GM11168 (cell line): ENCODE results near the gene NEXMIF.
"Not testable (repeated sequence)": the region's sequence is repeated elsewhere in the genome, so short reads cannot be mapped to it uniquely, and the experiment has no call there.

ENCODE experiments used
- in situ Hi-C: fragments of 300-500 bp; cut with MboI; formaldehyde crosslinking; loops from one replicate; pipeline ENCODE4 v1.12.0; 2022; ENCODE audit warnings: low sequenced_read_pairs; ENCODE audit not compliant: unreplicated experiment

Gene NEXMIF

DNA sequence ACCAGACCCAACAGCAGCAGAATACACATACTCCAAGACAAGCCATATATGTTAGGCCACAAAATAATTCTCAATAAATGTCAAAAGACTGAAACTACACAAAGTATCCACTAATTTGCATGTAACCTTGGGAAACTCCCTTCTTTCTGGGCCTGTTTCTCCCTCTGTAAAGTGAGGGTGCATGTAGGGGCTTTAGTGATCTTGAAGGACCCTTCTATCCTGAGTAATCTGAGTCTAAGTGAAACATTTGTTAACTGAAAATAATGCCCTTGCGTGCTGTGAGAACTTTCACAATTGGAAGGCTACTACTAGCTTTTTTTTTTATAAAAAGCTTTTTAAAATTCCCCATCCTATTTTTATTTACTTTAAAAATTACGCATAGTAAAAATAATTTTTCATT, 125.2 kb downstream of the NEXMIF start:
- in situ Hi-C loops: no loop called here

DNA sequence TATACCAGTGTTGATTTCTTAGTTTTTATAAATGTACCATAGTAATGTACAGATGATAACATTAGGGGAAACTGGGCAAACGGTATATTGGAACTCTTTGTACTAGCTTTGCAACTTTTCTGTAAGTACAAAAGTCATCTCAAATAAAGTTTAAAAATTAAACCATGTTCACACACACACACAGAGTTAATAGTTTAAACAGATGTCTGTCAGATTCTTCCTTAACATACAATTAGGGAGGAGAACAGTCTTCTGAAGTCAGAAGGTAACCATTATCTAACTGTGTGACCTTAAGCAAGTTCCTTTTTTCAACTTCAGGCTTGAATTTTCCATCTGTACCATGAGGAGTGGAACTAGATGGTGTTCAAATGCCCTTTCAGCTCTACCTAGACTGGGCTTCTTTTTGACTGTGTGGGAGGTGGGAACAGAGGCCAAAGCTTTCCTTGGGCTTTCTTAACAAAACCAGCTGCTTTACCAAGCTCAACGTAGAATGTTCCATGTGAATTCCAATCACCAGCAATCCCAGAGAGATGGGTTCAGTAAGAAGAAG, 127.8 kb downstream of the NEXMIF start:
- in situ Hi-C loops: no loop called here

DNA sequence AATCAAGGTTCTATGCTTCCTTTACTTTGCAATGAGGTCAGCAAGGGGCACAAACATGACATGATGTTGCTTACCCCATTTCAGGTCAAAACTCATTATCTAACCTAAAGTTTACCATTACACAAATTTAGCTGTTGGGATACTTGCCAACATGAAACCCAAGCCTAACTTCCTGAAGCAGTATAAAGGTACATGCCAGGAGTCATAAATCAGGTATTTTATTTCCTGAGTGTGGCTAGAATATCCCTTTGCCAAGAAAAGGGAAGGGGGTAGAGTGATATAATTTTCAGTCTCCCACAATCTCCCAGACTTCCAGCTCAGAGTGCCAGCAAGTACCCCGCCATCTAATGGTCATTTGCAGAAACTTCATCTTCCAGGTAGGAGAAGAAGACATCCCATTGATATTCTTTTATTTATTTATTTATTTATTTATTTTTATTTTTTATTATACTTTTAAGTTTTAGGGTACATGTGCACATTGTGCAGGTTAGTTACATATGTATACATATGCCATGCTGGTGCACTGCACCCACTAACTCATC, 136.6 kb downstream of the NEXMIF start:
- in situ Hi-C loops: no loop called here

DNA sequence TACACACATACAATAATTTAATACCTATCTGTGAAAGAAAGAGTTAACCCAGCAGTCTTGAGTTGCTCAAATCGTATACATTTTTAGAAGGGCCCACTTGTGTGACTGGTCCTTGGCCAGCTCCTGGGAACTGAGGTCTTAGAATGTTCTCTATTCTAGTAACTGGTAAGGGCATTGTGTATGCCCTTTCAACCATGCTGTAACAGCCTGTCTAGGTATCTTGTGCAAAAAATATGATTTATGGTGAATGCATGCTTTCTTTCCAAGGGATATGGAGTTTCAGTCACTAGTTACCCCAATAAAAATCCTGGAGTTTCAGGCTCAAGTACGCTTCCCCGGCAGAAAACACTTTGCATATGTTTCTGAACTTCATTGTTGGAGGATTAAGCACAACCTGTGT, 140.6 kb downstream of the NEXMIF start:
- in situ Hi-C loops: no loop called here

DNA sequence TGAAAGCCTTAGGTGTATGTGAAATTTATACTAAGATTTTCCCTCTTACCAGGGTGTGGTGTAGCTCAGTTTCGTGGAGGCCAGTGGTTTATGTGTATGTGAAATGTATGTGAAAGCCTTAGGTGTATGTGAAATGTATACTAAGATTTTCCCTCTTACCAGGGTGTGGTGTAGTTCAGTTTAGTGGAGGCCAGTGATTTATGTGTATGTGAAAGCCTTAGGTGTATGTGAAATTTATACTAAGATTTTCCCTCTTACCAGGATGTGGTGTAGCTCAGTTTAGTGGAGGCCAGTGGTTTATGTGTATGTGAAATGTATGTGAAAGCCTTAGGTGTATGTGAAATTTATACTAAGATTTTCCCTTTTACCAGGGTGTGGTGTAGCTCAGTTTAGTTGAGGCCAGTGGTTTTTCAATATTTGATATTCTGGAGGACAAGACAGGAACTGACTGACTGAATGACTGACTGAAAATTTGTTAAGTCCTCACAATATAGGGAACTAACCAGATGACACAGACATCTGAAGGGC, 143.7 kb downstream of the NEXMIF start:
- in situ Hi-C loops: no loop called here

DNA sequence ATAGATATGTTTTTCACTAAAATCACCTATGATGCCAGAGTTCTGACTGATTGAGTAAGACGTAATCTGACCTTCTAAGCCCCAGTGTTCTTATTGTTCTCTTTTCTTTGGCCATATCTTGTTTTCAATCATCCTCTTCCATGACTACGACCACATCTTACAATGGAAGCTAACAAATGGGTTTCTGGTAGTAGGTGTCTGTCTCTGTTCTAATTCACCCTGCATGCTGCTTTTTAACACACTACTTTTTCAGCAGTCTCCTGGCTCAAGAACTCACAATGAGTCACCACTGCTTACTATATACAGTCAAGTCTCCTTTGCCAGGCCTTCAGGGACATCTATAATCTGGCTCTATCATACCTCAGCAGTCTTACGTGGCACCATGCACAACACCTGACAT, 146.1 kb downstream of the NEXMIF start:
- in situ Hi-C loops: no loop called here

DNA sequence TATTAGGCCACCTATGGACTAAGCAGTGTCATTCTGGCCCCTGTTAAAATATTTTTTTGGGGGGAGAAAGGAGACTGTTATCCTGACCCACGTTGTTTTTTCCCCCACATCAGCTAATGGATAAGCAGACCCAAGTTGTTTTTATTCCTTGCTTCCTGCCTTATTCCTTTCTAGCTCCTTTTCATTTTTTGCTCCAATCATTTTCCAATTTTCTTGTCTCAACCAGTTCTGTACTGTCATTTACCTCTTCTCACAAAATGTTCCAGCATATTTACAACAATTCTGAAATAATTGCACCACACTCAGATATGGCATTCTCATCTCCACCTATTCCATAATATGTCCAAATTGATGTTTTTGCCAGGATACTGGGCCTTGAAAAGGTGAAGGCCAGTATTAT, 150.3 kb downstream of the NEXMIF start:
- in situ Hi-C loops: no loop called here

DNA sequence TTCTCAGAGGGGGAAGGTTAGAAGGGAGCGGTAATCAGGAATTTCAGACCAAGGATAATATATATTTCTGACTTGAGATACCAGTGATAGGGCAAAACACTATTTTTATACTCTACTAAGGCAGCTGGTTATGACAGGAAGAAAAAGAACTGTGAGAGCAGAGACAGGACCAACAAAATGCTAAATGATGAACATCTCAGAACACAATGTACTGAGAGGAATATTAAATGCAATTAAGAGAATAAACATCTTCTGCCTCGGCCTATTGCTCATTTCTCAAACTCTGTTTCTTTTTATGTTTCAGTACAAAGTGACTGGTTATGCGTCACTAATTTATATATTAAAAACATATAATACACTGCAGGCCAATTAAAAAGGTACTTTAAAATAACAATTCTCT, 188.8 kb downstream of the NEXMIF start:
- in situ Hi-C loops: no loop called here

DNA sequence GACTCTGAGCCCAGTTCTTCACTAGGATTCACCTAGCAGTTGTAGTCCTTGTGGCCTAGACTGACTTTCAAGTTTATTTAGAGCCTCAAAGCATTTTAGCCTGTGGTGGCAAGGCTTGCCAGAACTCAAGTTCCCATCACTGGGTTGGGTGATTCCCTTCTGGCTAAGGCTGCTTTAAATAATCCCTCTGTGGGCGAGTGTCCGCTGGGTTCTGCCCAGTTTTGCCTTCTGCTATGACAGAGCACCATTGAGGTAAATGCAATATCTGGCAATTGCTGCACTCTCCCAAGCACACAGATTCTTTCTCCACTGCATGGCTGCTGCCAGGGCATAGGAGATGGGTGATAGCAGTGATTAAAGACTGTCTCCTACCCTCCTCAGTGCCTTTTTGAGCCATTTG, 220.0 kb downstream of the NEXMIF start:
- in situ Hi-C loops: no loop called here

DNA sequence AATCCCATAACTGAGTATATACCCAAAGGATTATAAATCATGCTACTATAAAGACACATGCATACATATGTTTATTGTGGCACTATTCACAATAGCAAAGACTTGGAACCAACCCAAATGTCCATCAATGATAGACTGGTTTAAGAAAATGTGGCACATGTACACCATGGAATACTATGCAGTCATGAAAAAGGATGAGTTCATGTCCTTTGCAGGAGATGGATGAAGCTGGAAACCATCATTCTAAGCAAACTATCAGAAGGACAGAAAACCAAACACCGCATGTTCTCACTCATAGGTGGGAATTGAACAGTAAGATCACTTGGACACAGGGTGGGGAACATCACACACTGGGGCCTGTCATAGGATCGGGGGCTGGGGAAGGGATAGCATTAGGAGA, 223.9 kb downstream of the NEXMIF start:
- in situ Hi-C loops: not testable (repeated sequence)

DNA sequence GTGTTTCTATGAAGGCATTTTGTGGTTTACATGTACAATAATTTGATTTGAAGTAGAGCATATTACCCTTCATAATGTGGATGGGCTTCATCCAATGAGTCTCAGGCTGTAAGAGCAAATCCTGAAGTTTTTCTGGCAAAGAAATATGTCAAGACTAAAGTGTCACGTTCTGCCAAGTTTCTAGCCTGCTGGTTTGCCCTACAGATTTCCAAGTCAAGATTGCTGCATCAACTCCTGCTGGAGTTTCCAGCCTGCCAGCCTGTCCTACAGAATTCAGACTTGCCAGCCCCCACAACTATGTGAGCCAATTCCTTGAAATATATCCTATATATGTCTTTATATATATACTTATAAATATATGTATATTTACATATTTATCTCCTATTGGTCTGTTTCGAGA, 240.8 kb downstream of the NEXMIF start:
- in situ Hi-C loops: no loop called here
